GM12878 (cell line): ENCODE measurements around the gene DNAJC3. TPM values are rescaled to one million over a fixed set of nuclear protein-coding genes. Genes with fewer than 3 reads are reported as not detected.

Source experiments
- ATAC-seq: fragments of 200-7000 bp; cut with Tn5 transposase; 3 replicates; pipeline ENCODE4 v1.9.1; 2020; ENCODE audit warnings: mild to moderate bottlenecking, moderate library complexity
- BruUV-seq: library from RNA; stranded (reverse); fragments of 400-500 nt; replicated peaks from 2 replicates; lab custom pipeline; 2021; lab: Mats Ljungman, UMichigan
- CTCF ChIA-PET: fragments of 300-600 bp; sonication (Branson Sonifier 250); formaldehyde crosslinking; extraction: SDS; loops from one replicate; lab custom pipeline; 2021; ENCODE audit warnings: inconsistent platforms; lab: Yijun Ruan, JAX
- POLR2A ChIA-PET: fragments of 350-600 bp; formaldehyde crosslinking; extraction: SDS; loops from one replicate; lab custom pipeline; 2021; ENCODE audit warnings: inconsistent platforms; lab: Charles Lee
- RAD21 ChIA-PET: fragments of 300-600 bp; sonication (Branson Sonifier 250); formaldehyde crosslinking; loops from one replicate; lab custom pipeline; 2023; ENCODE audit warnings: antibody characterized with exemption; ENCODE audit not compliant: unreplicated experiment; lab: Charles Lee
- SMC1A ChIA-PET: fragments of 300-600 bp; sonication (Branson Sonifier 250); formaldehyde crosslinking; loops from one replicate; lab custom pipeline; 2023; ENCODE audit not compliant: unreplicated experiment, uncharacterized antibody; lab: Charles Lee
- DNase-seq: peaks from one replicate; pipeline ENCODE4 v3.0.0-alpha.2; 2011; ENCODE audit warnings: low read depth, low spot score
- FAIRE-seq: peaks from 3 replicates; lab custom pipeline; 2011; peaks lifted over from hg19 to GRCh38; lab: Jason Lieb, UNC
- H2AFZ ChIP-seq: 2 replicates; pipeline ENCODE4 v1.6.0; 2011; ENCODE audit warnings: low read depth, low read length, control low read depth; ENCODE audit not compliant: control insufficient read depth
- H3K27ac ChIP-seq: 2 replicates; pipeline ENCODE4 v1.5.1; 2011; ENCODE audit warnings: control low read depth; ENCODE audit not compliant: control insufficient read depth, insufficient read depth
- H3K27me3 ChIP-seq, 2 experiments: replicated peaks in 1 of 2; 2 replicates each; pipeline versions ENCODE4 v1.6.0 to v1.6.1; 2011; ENCODE audit warnings: low read length in 1 of 2; ENCODE audit not compliant: control insufficient read depth in 2 of 2, insufficient read depth in 2 of 2
- H3K36me3 ChIP-seq, 2 experiments: 2 replicates each; pipeline ENCODE4 v1.5.1; 2011; ENCODE audit warnings: low read length in 1 of 2; ENCODE audit not compliant: control insufficient read depth in 2 of 2, insufficient read depth in 2 of 2
- H3K4me1 ChIP-seq: 2 replicates; pipeline ENCODE4 v1.6.1; 2011; ENCODE audit warnings: mild to moderate bottlenecking, low read length, moderate library complexity, mixed read lengths; ENCODE audit not compliant: control insufficient read depth, insufficient read depth
- H3K4me2 ChIP-seq: 2 replicates; pipeline ENCODE4 v1.6.0; 2011; ENCODE audit warnings: control low read depth; ENCODE audit not compliant: control insufficient read depth, insufficient read depth
- H3K4me3 ChIP-seq: fragments of 200-600 bp; sonication (generic); 2 replicates; pipeline ENCODE4 v1.5.1; 2016
- H3K79me2 ChIP-seq: 2 replicates; pipeline ENCODE4 v1.6.0; 2011; ENCODE audit warnings: low read length; ENCODE audit not compliant: control insufficient read depth, insufficient read depth
- H3K9ac ChIP-seq: 2 replicates; pipeline ENCODE4 v1.8.0; 2011; ENCODE audit warnings: low read length, control low read depth, mixed read lengths; ENCODE audit not compliant: control insufficient read depth, insufficient read depth
- H3K9me3 ChIP-seq: replicated peaks from 3 replicates; pipeline ENCODE4 v1.5.1; 2011; ENCODE audit warnings: mild to moderate bottlenecking, low read length; ENCODE audit not compliant: control insufficient read depth, insufficient read depth
- H4K20me1 ChIP-seq: 2 replicates; pipeline ENCODE4 v1.6.0; 2011; ENCODE audit not compliant: control insufficient read depth, insufficient read depth
- IKZF1 ChIP-seq: fragments of 450-650 bp; conservative IDR thresholded peaks from 2 replicates; pipeline ENCODE4 v1.6.1; 2017; ENCODE audit warnings: antibody characterized with exemption, mild to moderate bottlenecking
- IKZF2 ChIP-seq, 2 experiments: fragments of 450-650 bp; IDR thresholded peaks; 2 replicates each; pipeline ENCODE4 v1.6.1; 2017; ENCODE audit warnings: mild to moderate bottlenecking in 2 of 2, moderate library complexity in 2 of 2
- NBN ChIP-seq: fragments of 450-650 bp; IDR thresholded peaks from 2 replicates; pipeline ENCODE4 v1.6.1; 2016
- PAX8 ChIP-seq: fragments of 450-650 bp; IDR thresholded peaks from 2 replicates; pipeline ENCODE4 v1.6.1; 2017; ENCODE audit warnings: mild to moderate bottlenecking, moderate library complexity
- RB1 ChIP-seq: fragments of 450-650 bp; formaldehyde crosslinking; IDR thresholded peaks from 2 replicates; pipeline ENCODE4 v1.6.1; 2017; ENCODE audit warnings: mild to moderate bottlenecking, borderline replicate concordance
- SRF ChIP-seq, 2 experiments: IDR thresholded peaks; 2 replicates each; pipeline ENCODE4 v1.6.1; 2011; ENCODE audit warnings: low read depth in 2 of 2, low read length in 2 of 2, mild to moderate bottlenecking in 1 of 2, moderate library complexity in 1 of 2
- SUZ12 ChIP-seq: fragments of 200-600 bp; sonication (generic); IDR thresholded peaks from one replicate; pipeline ENCODE4 v1.6.1; 2018; ENCODE audit warnings: antibody characterized with exemption, mild to moderate bottlenecking; ENCODE audit not compliant: unreplicated experiment
- TBL1XR1 ChIP-seq: IDR thresholded peaks from 2 replicates; pipeline ENCODE4 v1.6.1; 2012; ENCODE audit warnings: low read depth, low read length, improper control_type of control experiment
- YY1 ChIP-seq: IDR thresholded peaks from 2 replicates; pipeline ENCODE4 v1.6.1; 2011; ENCODE audit warnings: low read depth, mild to moderate bottlenecking, low read length
- ZBTB33 ChIP-seq: fragments of 450-650 bp; IDR thresholded peaks from 2 replicates; pipeline ENCODE4 v1.6.1; 2017; ENCODE audit warnings: mild to moderate bottlenecking
- ZNF687 ChIP-seq: fragments of 450-650 bp; IDR thresholded peaks from 2 replicates; pipeline ENCODE4 v1.6.1; 2017; ENCODE audit warnings: mild to moderate bottlenecking, moderate library complexity
- ZSCAN29 ChIP-seq: fragments of 450-650 bp; IDR thresholded peaks from 2 replicates; pipeline ENCODE4 v1.6.1; 2017; ENCODE audit warnings: mild to moderate bottlenecking, moderate library complexity
- WGBS: methylation state at CpG from one replicate; pipeline ENCODE4 v1.1.6; 2016; ENCODE audit warnings: low lambda C conversion rate; ENCODE audit not compliant: insufficient replicate concordance, insufficient coverage; ENCODE audit errors: missing lambda C conversion rate; 5-methylcytosine and 5-hydroxymethylcytosine counted together
- in situ Hi-C: fragments of 300-500 bp; cut with MboI; formaldehyde crosslinking; loops from 9 replicates; pipeline ENCODE4 v1.14.3; 2018; ENCODE audit warnings: mixed read lengths
- intact Hi-C: fragments of 100-400 bp; cut with micrococcal nuclease; formaldehyde crosslinking; loops from one replicate; pipeline ENCODE4 v1.14.2; 2022; ENCODE audit not compliant: unreplicated experiment
- polyA plus RNA-seq, 11 experiments: library from polyadenylated mRNA; depleted of rRNA in 4 of 11; unstranded in 6 of 11; stranded (reverse) in 5 of 11; fragments of >200 nt; fragmentation: Nextera tagmentation in 4 of 11; fragmentation: Illumina TruSeq in 1 of 11; extraction: Ambion mirVana in 4 of 11; extraction: Trizol in 1 of 11; gene quantifications; 1 replicate in 1 of 11; 2 replicates in 10 of 11; pipeline versions ENCODE4 v1.2.1 to v1.2.3, GENCODE V29; 2011 to 2016; ENCODE audit warnings: inconsistent platforms in 2 of 11, missing spikeins in 2 of 11, low read depth in 1 of 11
- total RNA-seq, 4 experiments: library from RNA; depleted of rRNA in 3 of 4; stranded (reverse); fragments of >200 nt in 3 of 4; fragmentation: Illumina TruSeq in 1 of 4; extraction: Trizol in 1 of 4; gene quantifications; 2 replicates each; pipeline versions ENCODE4 v1.2.1 to v1.2.3, GENCODE V29; 2013 to 2021
- TF ChIP-seq, protein P1 (sequence below): fragments of 150-350 bp; IDR thresholded peaks from 2 replicates; pipeline ENCODE4 v1.6.1; 2014; ENCODE audit warnings: mild to moderate bottlenecking, low read depth, low read length

The DNAJC3 gene
- total and polyA plus RNA-seq, 10 of the 15 experiments (the other 5 are each of a cell fraction or from before 2014, with no cell fraction given), result 9.3 to 37.4 (median 19.0) TPM

DNA sequence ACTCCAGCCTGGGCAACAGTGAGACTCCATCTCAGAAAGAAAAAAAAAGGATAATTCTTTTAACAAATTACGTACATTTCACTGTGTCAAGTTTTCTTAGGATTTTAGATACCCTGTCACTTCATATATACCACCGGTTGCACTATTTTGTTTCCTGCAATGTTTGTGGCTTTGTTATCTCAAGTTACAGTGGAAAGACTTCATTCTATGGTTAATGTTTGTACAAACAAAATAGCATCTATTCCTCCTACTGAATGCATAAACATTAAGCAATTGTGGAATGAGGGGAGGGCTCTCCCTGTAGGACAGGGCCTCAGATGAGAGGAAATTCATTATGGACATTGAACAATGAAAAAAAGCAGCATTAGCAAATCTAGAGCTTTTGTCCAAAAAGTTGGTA, 120.1 kb downstream of the DNAJC3 start:
- DNase-seq (no peak), ATAC-seq (no peak), FAIRE-seq (no peak)
- POLR2A ChIA-PET, result no interaction called here
- no peak overlapping the region for H2AFZ ChIP-seq
- in situ Hi-C loops (no loop called here), intact Hi-C loops (no loop called here)
- H3K9ac ChIP-seq, result no peak overlapping the region
- CTCF ChIA-PET, result interaction anchor here (0.6 kb wide), 1 partner anchor 153 kb away, joined by 3 read pairs; no protein-coding TSS in a partner anchor
- H3K9me3 ChIP-seq, result no peaks in the 10 kb centered on the region
- no peak overlapping the region for H3K27ac ChIP-seq
- SMC1A ChIA-PET, result no interaction called here
- no peaks in the 10 kb centered on the region for H3K79me2 ChIP-seq
- TF ChIP-seq ZSCAN29 (no peak), TBL1XR1 (no peak), SRF (IDR thresholded peaks at IDR 0.05; ENCODE audit: low read depth in 2 of 2, low read length in 2 of 2) (no peak), IKZF2 (IDR thresholded peaks at IDR 0.05) (no peak), ZBTB33 (no peak), IKZF1 (no peak), ZNF687 (no peak), SUZ12 (no peak), PAX8 (no peak), YY1 (no peak), NBN (no peak), RB1 (no peak)
- TF ChIP-seq, protein P1, sequence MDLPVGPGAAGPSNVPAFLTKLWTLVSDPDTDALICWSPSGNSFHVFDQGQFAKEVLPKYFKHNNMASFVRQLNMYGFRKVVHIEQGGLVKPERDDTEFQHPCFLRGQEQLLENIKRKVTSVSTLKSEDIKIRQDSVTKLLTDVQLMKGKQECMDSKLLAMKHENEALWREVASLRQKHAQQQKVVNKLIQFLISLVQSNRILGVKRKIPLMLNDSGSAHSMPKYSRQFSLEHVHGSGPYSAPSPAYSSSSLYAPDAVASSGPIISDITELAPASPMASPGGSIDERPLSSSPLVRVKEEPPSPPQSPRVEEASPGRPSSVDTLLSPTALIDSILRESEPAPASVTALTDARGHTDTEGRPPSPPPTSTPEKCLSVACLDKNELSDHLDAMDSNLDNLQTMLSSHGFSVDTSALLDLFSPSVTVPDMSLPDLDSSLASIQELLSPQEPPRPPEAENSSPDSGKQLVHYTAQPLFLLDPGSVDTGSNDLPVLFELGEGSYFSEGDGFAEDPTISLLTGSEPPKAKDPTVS, result no peak
- no peak overlapping the region for H3K4me3 ChIP-seq
- no peaks in the 10 kb centered on the region for H4K20me1 ChIP-seq
- no peaks in the 10 kb centered on the region for H3K27me3 ChIP-seq
- WGBS, result 96% methylated on average over 2 of the region's 2 CpGs
- H3K4me1 ChIP-seq, result no peaks in the 10 kb centered on the region
- H3K4me2 ChIP-seq, result no peak overlapping the region
- no TSS peak for BruUV-seq
- RAD21 ChIA-PET, result no interaction called here
- H3K36me3 ChIP-seq, result peaks cover 4 to 8% of the 10 kb centered on the region in 2 experiments; a peak in 3 of 4 replicates
